ENCODE results near the gene DEPDC1.

DNA sequence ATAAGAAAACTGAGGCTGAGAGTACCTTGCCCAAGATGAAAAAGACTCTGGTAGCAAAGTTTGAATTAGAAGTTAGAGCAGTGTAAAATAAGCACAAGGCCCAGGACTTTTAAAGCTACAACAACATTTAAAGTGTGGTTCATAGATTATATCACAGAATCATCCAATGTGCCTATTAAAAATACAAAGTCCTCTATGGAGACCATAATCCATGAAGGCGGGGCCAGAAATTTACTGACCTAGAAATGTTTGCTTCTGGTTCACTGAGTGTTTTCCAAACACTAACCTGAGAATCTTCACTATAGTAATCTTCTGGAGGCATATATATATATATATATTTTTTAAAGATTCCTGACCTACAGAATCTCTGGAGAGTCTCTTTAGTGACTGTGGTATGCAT lies 12.3 kb downstream of the DEPDC1 start:
- TF ChIP-seq POLR2A (IDR thresholded peaks at IDR 0.05): no peak
- TF ChIP-seq, protein P1, sequence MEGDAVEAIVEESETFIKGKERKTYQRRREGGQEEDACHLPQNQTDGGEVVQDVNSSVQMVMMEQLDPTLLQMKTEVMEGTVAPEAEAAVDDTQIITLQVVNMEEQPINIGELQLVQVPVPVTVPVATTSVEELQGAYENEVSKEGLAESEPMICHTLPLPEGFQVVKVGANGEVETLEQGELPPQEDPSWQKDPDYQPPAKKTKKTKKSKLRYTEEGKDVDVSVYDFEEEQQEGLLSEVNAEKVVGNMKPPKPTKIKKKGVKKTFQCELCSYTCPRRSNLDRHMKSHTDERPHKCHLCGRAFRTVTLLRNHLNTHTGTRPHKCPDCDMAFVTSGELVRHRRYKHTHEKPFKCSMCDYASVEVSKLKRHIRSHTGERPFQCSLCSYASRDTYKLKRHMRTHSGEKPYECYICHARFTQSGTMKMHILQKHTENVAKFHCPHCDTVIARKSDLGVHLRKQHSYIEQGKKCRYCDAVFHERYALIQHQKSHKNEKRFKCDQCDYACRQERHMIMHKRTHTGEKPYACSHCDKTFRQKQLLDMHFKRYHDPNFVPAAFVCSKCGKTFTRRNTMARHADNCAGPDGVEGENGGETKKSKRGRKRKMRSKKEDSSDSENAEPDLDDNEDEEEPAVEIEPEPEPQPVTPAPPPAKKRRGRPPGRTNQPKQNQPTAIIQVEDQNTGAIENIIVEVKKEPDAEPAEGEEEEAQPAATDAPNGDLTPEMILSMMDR (IDR thresholded peaks at IDR 0.05): no peak

Data from heart left ventricle (tissue), 13 donors.